SU-DHL-6 (cell line): ENCODE measurements around the gene PPFIA2.

ENCODE experiments used
- H2AFZ ChIP-seq: fragments of 200-600 bp; sonication (generic); 2 replicates; pipeline ENCODE4 v1.6.1; 2014; ENCODE audit warnings: low read depth, mild to moderate bottlenecking, moderate library complexity, mixed read lengths, antibody characterized with exemption, low read length; ENCODE audit not compliant: severe bottlenecking
- H3F3A ChIP-seq: fragments of 200-600 bp; shearing (Covaris generic); 2 replicates; pipeline ENCODE4 v1.6.0; 2016; ENCODE audit warnings: antibody characterized with exemption, mild to moderate bottlenecking; ENCODE audit not compliant: insufficient read depth
- H3K27ac ChIP-seq: fragments of 200-600 bp; sonication (generic); 2 replicates; pipeline ENCODE4 v1.5.1; 2016; ENCODE audit warnings: low read depth, mild to moderate bottlenecking, low read length, moderate library complexity, mixed read lengths
- H3K27me3 ChIP-seq: fragments of 200-600 bp; sonication (generic), shearing (Covaris generic); 2 replicates; pipeline ENCODE4 v1.6.0; 2014; ENCODE audit warnings: mild to moderate bottlenecking, low read length
- H3K36me3 ChIP-seq: fragments of 200-600 bp; sonication (generic); 2 replicates; pipeline ENCODE4 v1.6.1; 2014; ENCODE audit warnings: mild to moderate bottlenecking, low read length, mixed read lengths
- H3K4me2 ChIP-seq: fragments of 300-600, 200-600 bp; shearing (Covaris generic), sonication (generic); 2 replicates; pipeline ENCODE4 v1.6.0; 2014; ENCODE audit warnings: low read length, low read depth, mild to moderate bottlenecking; ENCODE audit not compliant: poor library complexity, severe bottlenecking
- H3K4me3 ChIP-seq: fragments of 200-600 bp; sonication (generic); 2 replicates; pipeline ENCODE4 v1.5.1; 2014; ENCODE audit warnings: antibody characterized with exemption, low read length, mild to moderate bottlenecking, mixed read lengths; ENCODE audit not compliant: insufficient read depth, poor library complexity, severe bottlenecking
- H3K79me2 ChIP-seq: fragments of 200-600 bp; sonication (generic); 2 replicates; pipeline ENCODE4 v1.6.1; 2014; ENCODE audit warnings: mild to moderate bottlenecking, low read length, moderate library complexity; ENCODE audit not compliant: insufficient read depth
- H3K9ac ChIP-seq: fragments of 200-600 bp; sonication (generic); 2 replicates; pipeline ENCODE4 v1.7.0; 2014; ENCODE audit warnings: mild to moderate bottlenecking, low read length
- H3K9me2 ChIP-seq: fragments of 200-600 bp; sonication (generic); replicated peaks from 2 replicates; pipeline ENCODE4 v1.6.1; 2014; ENCODE audit warnings: low read length; ENCODE audit not compliant: insufficient read depth
- H3K9me3 ChIP-seq: fragments of 200-600 bp; sonication (generic); 2 replicates; pipeline ENCODE4 v1.6.1; 2014; ENCODE audit warnings: low read length, mixed read lengths; ENCODE audit not compliant: insufficient read depth
- H4K20me1 ChIP-seq: fragments of 200-600 bp; sonication (generic); 2 replicates; pipeline ENCODE4 v1.6.1; 2014; ENCODE audit warnings: low read depth, mild to moderate bottlenecking, antibody characterized with exemption, low read length, moderate library complexity, mixed read lengths
- EZH2phosphoT487 ChIP-seq: fragments of 200-600 bp; sonication (generic), shearing (Covaris generic); conservative IDR thresholded peaks from 2 replicates; pipeline ENCODE4 v1.6.1; 2018; ENCODE audit warnings: mild to moderate bottlenecking, antibody characterized with exemption, low read length, moderate library complexity, mixed read lengths
- TF ChIP-seq, protein P1 (sequence below): fragments of 200-600 bp; sonication (generic); IDR thresholded peaks from one replicate; pipeline ENCODE4 v1.5.1; 2017; ENCODE audit warnings: antibody characterized with exemption, mild to moderate bottlenecking, low read length, moderate library complexity; ENCODE audit not compliant: insufficient read depth, poor library complexity, severe bottlenecking

The PPFIA2 gene

GRCh38 chr12:81450920-81451739, 308.0 kb downstream of the PPFIA2 start:
- no peak overlapping the region for H3K9ac ChIP-seq
- no peaks in the 10 kb centered on the region for H3K27me3 ChIP-seq
- H3K9me2 ChIP-seq = no peaks in the 10 kb centered on the region
- no peak overlapping the region for H2AFZ ChIP-seq
- H3K9me3 ChIP-seq = no peaks in the 10 kb centered on the region
- H3K36me3 ChIP-seq = no peaks in the 10 kb centered on the region
- no peaks in the 10 kb centered on the region for H4K20me1 ChIP-seq
- H3K4me2 ChIP-seq = no peak overlapping the region
- no peak for TF ChIP-seq EZH2phosphoT487
- TF ChIP-seq, protein P1, sequence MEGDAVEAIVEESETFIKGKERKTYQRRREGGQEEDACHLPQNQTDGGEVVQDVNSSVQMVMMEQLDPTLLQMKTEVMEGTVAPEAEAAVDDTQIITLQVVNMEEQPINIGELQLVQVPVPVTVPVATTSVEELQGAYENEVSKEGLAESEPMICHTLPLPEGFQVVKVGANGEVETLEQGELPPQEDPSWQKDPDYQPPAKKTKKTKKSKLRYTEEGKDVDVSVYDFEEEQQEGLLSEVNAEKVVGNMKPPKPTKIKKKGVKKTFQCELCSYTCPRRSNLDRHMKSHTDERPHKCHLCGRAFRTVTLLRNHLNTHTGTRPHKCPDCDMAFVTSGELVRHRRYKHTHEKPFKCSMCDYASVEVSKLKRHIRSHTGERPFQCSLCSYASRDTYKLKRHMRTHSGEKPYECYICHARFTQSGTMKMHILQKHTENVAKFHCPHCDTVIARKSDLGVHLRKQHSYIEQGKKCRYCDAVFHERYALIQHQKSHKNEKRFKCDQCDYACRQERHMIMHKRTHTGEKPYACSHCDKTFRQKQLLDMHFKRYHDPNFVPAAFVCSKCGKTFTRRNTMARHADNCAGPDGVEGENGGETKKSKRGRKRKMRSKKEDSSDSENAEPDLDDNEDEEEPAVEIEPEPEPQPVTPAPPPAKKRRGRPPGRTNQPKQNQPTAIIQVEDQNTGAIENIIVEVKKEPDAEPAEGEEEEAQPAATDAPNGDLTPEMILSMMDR = peak; percentile 46
- H3K79me2 ChIP-seq = no peaks in the 10 kb centered on the region
- H3F3A ChIP-seq = no peaks in the 10 kb centered on the region
- H3K4me3 ChIP-seq = no peak overlapping the region
- H3K27ac ChIP-seq = no peak overlapping the region

DNA sequence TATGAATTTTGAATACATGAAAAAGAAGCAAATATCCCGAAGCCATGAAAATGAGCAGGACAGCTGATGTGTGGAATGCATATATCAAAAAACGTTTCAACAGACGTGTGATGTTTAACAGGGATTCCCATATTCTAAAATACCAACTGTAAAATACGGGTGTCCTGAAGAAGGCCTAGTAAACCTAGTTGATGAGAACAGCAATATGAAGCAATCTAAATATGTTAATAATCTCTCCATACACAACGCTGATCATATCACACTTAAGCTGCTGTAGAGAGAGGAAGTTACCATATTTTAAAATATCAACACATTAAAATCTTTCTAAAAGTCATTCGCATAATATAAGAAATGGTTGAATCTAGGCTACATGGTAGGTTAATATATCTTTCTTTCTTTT, 317.5 kb downstream of the PPFIA2 start:
- no peak overlapping the region for H3K4me2 ChIP-seq
- no peaks in the 10 kb centered on the region for H3K27me3 ChIP-seq
- TF ChIP-seq, protein P1 = no peak
- no peak for TF ChIP-seq EZH2phosphoT487
- H3K9ac ChIP-seq = no peak overlapping the region
- no peak overlapping the region for H3K4me3 ChIP-seq
- no peak overlapping the region for H3K27ac ChIP-seq
- H3F3A ChIP-seq = no peaks in the 10 kb centered on the region
- no peaks in the 10 kb centered on the region for H3K9me2 ChIP-seq
- H3K36me3 ChIP-seq = no peaks in the 10 kb centered on the region
- H3K79me2 ChIP-seq = no peaks in the 10 kb centered on the region
- H3K9me3 ChIP-seq = no peaks in the 10 kb centered on the region
- H2AFZ ChIP-seq = no peak overlapping the region
- no peaks in the 10 kb centered on the region for H4K20me1 ChIP-seq

DNA sequence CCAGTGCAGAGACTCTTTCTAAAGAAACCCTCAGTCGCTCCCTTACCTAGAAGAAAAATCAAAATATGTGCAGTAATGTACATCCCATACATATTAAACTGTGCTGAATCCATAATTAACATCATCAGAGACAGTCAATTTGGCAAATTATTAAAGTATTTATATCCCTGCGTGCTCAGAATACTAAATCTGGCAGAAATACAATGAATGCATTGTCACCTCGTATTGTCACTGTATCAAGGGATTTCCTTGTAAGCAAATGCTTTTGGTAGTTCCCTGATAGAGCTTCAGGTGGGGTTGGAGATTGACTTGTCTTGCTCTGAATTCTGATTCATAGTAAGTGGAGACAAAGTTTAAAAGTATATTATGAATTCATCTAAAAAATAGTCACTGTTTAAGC, 319.1 kb downstream of the PPFIA2 start:
- Histone ChIP-seq H3K9ac (no peak overlapping the region), H2AFZ (no peak overlapping the region), H3K27ac (no peak overlapping the region), H3K4me3 (no peak overlapping the region), H3K79me2 (no peaks in the 10 kb centered on the region), H3K36me3 (no peaks in the 10 kb centered on the region), H3K9me3 (no peaks in the 10 kb centered on the region), H3F3A (no peaks in the 10 kb centered on the region), H3K9me2 (no peaks in the 10 kb centered on the region), H3K27me3 (no peaks in the 10 kb centered on the region), H3K4me2 (no peak overlapping the region), H4K20me1 (no peaks in the 10 kb centered on the region)
- TF ChIP-seq, protein P1 = no peak
- no peak for TF ChIP-seq EZH2phosphoT487
